ENCODE results near the gene CD300E.

DNA sequence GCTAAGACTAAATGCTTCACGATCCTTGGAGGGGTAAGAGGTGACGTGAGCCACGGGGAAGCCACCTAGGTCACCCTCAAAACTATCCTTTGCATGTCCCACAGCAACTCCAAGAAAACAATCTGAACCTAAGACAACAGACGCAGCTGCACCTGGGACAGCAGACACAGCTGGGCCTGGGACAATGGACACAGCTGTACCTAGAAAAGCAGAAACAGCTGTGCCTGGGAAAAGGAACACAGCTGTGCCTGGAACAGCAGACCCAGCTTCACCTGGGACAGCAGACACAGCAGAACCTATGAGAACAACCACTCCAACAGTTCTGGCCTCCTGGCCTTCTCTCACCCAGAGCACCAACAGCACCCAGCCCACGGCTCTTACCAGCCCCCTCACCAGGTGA lies 19.8 kb downstream of the CD300E start:
- TF ChIP-seq EP300 (IDR thresholded peaks at IDR 0.05): no peak
- TF ChIP-seq, protein P1, sequence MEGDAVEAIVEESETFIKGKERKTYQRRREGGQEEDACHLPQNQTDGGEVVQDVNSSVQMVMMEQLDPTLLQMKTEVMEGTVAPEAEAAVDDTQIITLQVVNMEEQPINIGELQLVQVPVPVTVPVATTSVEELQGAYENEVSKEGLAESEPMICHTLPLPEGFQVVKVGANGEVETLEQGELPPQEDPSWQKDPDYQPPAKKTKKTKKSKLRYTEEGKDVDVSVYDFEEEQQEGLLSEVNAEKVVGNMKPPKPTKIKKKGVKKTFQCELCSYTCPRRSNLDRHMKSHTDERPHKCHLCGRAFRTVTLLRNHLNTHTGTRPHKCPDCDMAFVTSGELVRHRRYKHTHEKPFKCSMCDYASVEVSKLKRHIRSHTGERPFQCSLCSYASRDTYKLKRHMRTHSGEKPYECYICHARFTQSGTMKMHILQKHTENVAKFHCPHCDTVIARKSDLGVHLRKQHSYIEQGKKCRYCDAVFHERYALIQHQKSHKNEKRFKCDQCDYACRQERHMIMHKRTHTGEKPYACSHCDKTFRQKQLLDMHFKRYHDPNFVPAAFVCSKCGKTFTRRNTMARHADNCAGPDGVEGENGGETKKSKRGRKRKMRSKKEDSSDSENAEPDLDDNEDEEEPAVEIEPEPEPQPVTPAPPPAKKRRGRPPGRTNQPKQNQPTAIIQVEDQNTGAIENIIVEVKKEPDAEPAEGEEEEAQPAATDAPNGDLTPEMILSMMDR (IDR thresholded peaks at IDR 0.05): no peak
- no peak for TF ChIP-seq POLR2A (IDR thresholded peaks at IDR 0.05)
